Esophagus squamous epithelium (tissue), 5 donors: ENCODE measurements around the gene RBL1. TPM values are rescaled to one million over a fixed set of nuclear protein-coding genes. Genes with fewer than 3 reads are reported as not detected.
"Not testable (repeated sequence)": the region's sequence is repeated elsewhere in the genome, so short reads cannot be mapped to it uniquely, and the experiment has no call there.

Experiments used
- DNase-seq: peaks from one replicate; lab custom pipeline; 2025; lab: John Stamatoyannopoulos, UW
- H3K27ac ChIP-seq, 4 donors: fragments of 200-600 bp; sonication (generic); one replicate each; pipeline ENCODE4 v1.5.1; 2016 to 2019; ENCODE audit warnings: mild to moderate bottlenecking in 1 of 4
- H3K27me3 ChIP-seq, 4 donors: fragments of 200-600 bp; sonication (generic); 1 replicate in 3 of 4; 2 replicates in 1 of 4; pipeline versions ENCODE4 v1.5.1 to v1.6.0; 2017 to 2021; ENCODE audit warnings: antibody characterized with exemption in 1 of 4
- H3K36me3 ChIP-seq, 3 donors: fragments of 200-600 bp; sonication (generic); one replicate each; pipeline ENCODE4 v1.5.1; 2016 to 2019
- H3K4me1 ChIP-seq, 3 donors: fragments of 200-600 bp; sonication (generic); one replicate each; pipeline ENCODE4 v1.5.1; 2017 to 2019
- H3K4me3 ChIP-seq, 4 donors: fragments of 200-600 bp; sonication (generic); 1 replicate in 3 of 4; 2 replicates in 1 of 4; pipeline ENCODE4 v1.5.1; 2016 to 2019; ENCODE audit warnings: mild to moderate bottlenecking in 2 of 4, moderate library complexity in 1 of 4
- H3K9me3 ChIP-seq, 3 donors: fragments of 200-600 bp; sonication (generic); one replicate each; pipeline ENCODE4 v1.5.1; 2016 to 2019
- POLR2A ChIP-seq, 4 donors: fragments of 450-650 bp; IDR thresholded peaks; one replicate each; pipeline ENCODE4 v1.6.1; 2017; ENCODE audit warnings: antibody characterized with exemption in 4 of 4, mild to moderate bottlenecking in 4 of 4, moderate library complexity in 3 of 4
- WGBS, 2 donors: methylation state at CpG; one replicate each; pipeline ENCODE4 v1.1.5; 2018; 5-methylcytosine and 5-hydroxymethylcytosine counted together
- intact Hi-C: fragments of 100-400 bp; cut with DNase I; formaldehyde crosslinking; loops from one replicate; pipeline ENCODE4 v1.15.0; 2022
- total RNA-seq, 4 donors: library from RNA; depleted of rRNA; stranded (reverse); fragments of >200 nt; gene quantifications; one replicate each; pipeline ENCODE4 v1.1.0, GENCODE V29; 2016
- TF ChIP-seq, protein P1 (sequence below), 6 experiments: fragments of 450-650 bp in 4 of 6; fragments of 200-600 bp in 2 of 6; sonication (generic) in 2 of 6; IDR thresholded peaks; one replicate each; pipeline ENCODE4 v1.5.1; 2016 to 2019; ENCODE audit warnings: antibody characterized with exemption in 6 of 6, mild to moderate bottlenecking in 4 of 6, moderate library complexity in 4 of 6
- donor health status: DM: yes; HTN: yes; CAD: no.

The RBL1 gene
- total RNA-seq, 4 donors from 2014 or later, result 9.7 to 12.8 (median 11.6) TPM

- Histone ChIP-seq H3K4me1 (peaks cover 0 to 10% (median 3%) of the 10 kb centered on the region in 3 donors), H3K36me3 (peaks cover 0 to 16% (median 0%) of the 10 kb centered on the region in 3 donors), H3K4me3 (no peak overlapping the region), H3K27ac (no peak overlapping the region), H3K9me3 (no peaks in the 10 kb centered on the region), H3K27me3 (no peaks in the 10 kb centered on the region)
- intact Hi-C loops, result no loop called here
- TF ChIP-seq, protein P1, sequence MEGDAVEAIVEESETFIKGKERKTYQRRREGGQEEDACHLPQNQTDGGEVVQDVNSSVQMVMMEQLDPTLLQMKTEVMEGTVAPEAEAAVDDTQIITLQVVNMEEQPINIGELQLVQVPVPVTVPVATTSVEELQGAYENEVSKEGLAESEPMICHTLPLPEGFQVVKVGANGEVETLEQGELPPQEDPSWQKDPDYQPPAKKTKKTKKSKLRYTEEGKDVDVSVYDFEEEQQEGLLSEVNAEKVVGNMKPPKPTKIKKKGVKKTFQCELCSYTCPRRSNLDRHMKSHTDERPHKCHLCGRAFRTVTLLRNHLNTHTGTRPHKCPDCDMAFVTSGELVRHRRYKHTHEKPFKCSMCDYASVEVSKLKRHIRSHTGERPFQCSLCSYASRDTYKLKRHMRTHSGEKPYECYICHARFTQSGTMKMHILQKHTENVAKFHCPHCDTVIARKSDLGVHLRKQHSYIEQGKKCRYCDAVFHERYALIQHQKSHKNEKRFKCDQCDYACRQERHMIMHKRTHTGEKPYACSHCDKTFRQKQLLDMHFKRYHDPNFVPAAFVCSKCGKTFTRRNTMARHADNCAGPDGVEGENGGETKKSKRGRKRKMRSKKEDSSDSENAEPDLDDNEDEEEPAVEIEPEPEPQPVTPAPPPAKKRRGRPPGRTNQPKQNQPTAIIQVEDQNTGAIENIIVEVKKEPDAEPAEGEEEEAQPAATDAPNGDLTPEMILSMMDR (IDR thresholded peaks at IDR 0.05), result no peak
- TF ChIP-seq POLR2A (IDR thresholded peaks at IDR 0.05), result no peak
- DNase-seq, result no peak
- WGBS, 2 donors, result 90 to 91% methylated on average over 3 of the region's 3 CpGs
These were observed 19.7 kb downstream of the RBL1 start for GRCh38 chr20:37075932-37076685.

DNA sequence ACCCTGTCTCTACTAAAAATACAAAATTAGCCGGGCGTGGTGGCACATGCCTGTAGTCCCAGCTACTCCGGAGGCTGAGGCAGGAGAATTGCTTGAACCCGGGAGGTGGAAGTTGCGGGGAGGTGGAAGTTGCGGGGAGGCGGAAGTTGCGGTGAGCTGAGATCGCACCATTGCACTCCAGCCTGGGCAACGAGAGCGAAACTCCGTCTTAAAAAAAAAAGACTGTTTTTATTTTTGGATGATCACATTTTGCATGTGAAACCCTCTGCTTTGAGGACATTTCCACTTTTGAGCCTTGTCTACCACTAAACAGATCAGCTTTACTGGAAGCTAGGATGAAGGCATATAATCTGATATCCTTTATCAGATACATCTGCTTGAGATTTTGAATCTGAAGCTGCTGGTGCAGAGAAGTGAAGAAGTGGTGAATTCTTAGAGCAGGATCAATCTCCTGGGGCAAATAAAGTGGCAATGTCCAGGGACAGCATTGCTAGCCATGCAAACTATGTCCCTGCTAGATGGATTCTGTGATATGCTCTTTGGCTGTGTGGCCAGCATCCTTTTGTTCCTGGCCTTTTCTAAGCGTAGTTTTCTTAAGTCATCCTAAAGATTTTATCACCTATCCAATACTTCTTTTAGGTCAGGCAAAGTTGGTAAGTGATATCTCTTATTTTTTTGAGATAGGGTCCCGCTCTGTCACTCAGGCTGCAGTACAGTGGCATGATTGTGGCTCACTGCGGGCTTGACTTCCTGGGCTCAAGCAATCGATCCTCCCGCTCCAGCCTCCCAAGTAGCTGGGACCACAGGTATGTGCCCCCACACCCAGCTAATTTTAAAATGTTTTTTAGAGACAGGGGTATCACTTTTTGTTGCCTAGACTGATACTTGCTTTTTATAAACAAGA, 23.3 kb downstream of the RBL1 start:
- H3K27me3 ChIP-seq, result no peaks in the 10 kb centered on the region
- H3K36me3 ChIP-seq, result peaks cover 0 to 9% (median 0%) of the 10 kb centered on the region in 3 donors
- no peak for DNase-seq
- peaks cover 0 to 15% (median 4%) of the 10 kb centered on the region in 3 donors for H3K4me1 ChIP-seq
- H3K27ac ChIP-seq, result peak overlapping the region in 1 of 4 donors; percentile 60
- no peak for TF ChIP-seq POLR2A (IDR thresholded peaks at IDR 0.05)
- TF ChIP-seq, protein P1 (IDR thresholded peaks at IDR 0.05), result no peak
- WGBS, 2 donors, result 80 to 86% methylated on average over 16 to 17 of the region's 17 CpGs
- H3K4me3 ChIP-seq, result no peak overlapping the region
- intact Hi-C loops, result no loop called here
- no peaks in the 10 kb centered on the region for H3K9me3 ChIP-seq

GRCh38 chr20:37071481-37071911, 24.3 kb downstream of the RBL1 start:
- peaks cover 0 to 13% (median 0%) of the 10 kb centered on the region in 3 donors for H3K36me3 ChIP-seq
- H3K4me1 ChIP-seq, result peaks cover 0 to 15% (median 4%) of the 10 kb centered on the region in 3 donors
- H3K4me3 ChIP-seq, result no peak overlapping the region
- 18 to 40% methylated on average over 3 to 4 of the region's 4 CpGs for WGBS, 2 donors
- no peaks in the 10 kb centered on the region for H3K9me3 ChIP-seq
- no peaks in the 10 kb centered on the region for H3K27me3 ChIP-seq
- no peak for DNase-seq
- no peak for TF ChIP-seq POLR2A (IDR thresholded peaks at IDR 0.05)
- TF ChIP-seq, protein P1 (IDR thresholded peaks at IDR 0.05), result no peak
- H3K27ac ChIP-seq, result peak overlapping the region; percentile 10 to 60 (median 30)
- intact Hi-C loops, result no loop called here

DNA sequence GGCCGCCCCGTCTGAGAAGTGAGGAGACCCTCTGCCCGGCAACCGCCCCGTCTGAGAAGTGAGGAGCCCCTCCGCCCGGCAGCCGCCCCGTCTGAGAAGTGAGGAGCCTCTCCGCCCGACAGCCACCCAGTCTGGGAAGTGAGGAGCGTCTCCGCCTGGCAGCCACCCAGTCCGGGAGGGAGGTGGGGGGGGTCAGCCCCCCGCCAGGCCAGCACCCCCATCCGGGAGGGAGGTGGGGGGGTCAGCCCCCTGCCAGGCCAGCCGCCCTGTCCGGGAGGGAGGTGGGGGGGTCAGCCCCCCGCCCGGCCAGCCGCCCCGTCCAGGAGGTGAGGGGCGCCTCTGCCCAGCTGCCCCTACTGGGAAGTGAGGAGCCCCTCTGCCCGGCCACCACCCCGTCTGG, 26.2 kb downstream of the RBL1 start:
- H3K9me3 ChIP-seq, H3K4me3 ChIP-seq, H3K27me3 ChIP-seq, intact Hi-C loops, H3K27ac ChIP-seq, DNase-seq: not testable (repeated sequence)
- peaks cover 0 to 21% (median 7%) of the 10 kb centered on the region in 3 donors for H3K36me3 ChIP-seq
- WGBS, 2 donors, result no CpG with 5 or more reads among the region's 25 CpGs
- H3K4me1 ChIP-seq, result peaks cover 0 to 15% (median 4%) of the 10 kb centered on the region in 3 donors

- Histone ChIP-seq H3K27ac (no peak overlapping the region), H3K9me3 (no peaks in the 10 kb centered on the region), H3K4me1 (peaks cover 0 to 5% (median 2%) of the 10 kb centered on the region in 3 donors), H3K4me3 (no peak overlapping the region), H3K27me3 (no peaks in the 10 kb centered on the region), H3K36me3 (peaks cover 0 to 48% (median 11%) of the 10 kb centered on the region in 3 donors)
- intact Hi-C loops, result no loop called here
- no peak for DNase-seq
- TF ChIP-seq, protein P1 (IDR thresholded peaks at IDR 0.05), result no peak
- TF ChIP-seq POLR2A (IDR thresholded peaks at IDR 0.05), result no peak
- WGBS, 2 donors, result 84 to 89% methylated on average over 2 of the region's 2 CpGs
These were observed 29.6 kb downstream of the RBL1 start for GRCh38 chr20:37066168-37066567.
